HG03571 (cell line): ENCODE results near the gene RAD51AP2.

Experiments used
- ATAC-seq: cut with Tn5 transposase; IDR thresholded peaks from one replicate; pipeline ENCODE4 v1.9.1; 2021; ENCODE audit not compliant: unreplicated experiment

The RAD51AP2 gene

GRCh38 chr2:17470855-17471641, 47.2 kb downstream of the RAD51AP2 start:
- ATAC-seq = no peak

GRCh38 chr2:17461087-17461475, 57.2 kb downstream of the RAD51AP2 start:
- no peak for ATAC-seq
